Measurements from ENCODE around the gene TNRC18.
A peak's percentile ranks its signal among the peaks of the same experiment; 100 is the strongest.
"Not testable (repeated sequence)": the region's sequence is repeated elsewhere in the genome, so short reads cannot be mapped to it uniquely, and the experiment has no call there.

The TNRC18 gene

GRCh38 chr7:5423306-5423975 is at the start of gene TNRC18:
Gene TNRC18 (minus strand): TSS chr7:5423834. CDS start chr7:5421246, 2,588 bp downstream.
- DNase-seq: no peak

- DNase-seq: no peak
Measured at GRCh38 chr7:5472432-5473315, 49.0 kb upstream of the TNRC18 start.

- not testable (repeated sequence) for DNase-seq
Measured at GRCh38 chr7:5471623-5472022, 48.0 kb upstream of the TNRC18 start.

GRCh38 chr7:5470816-5471215 is 47.2 kb upstream of the TNRC18 start:
- no peak for DNase-seq

- no peak for DNase-seq
Measured at GRCh38 chr7:5470167-5470532, 46.5 kb upstream of the TNRC18 start.

- no peak for DNase-seq
Measured at GRCh38 chr7:5469375-5470166, 45.9 kb upstream of the TNRC18 start.

- DNase-seq: no peak
Measured at GRCh38 chr7:5467645-5468044, 44.0 kb upstream of the TNRC18 start.

GRCh38 chr7:5466551-5466950 is 42.9 kb upstream of the TNRC18 start:
- no peak for DNase-seq

GRCh38 chr7:5463031-5463430 is 39.4 kb upstream of the TNRC18 start:
- DNase-seq: no peak

- no peak for DNase-seq
Measured at GRCh38 chr7:5462216-5462615, 38.6 kb upstream of the TNRC18 start.

GRCh38 chr7:5458921-5459480 is 35.4 kb upstream of the TNRC18 start:
- no peak for DNase-seq

- no peak for DNase-seq
Measured at GRCh38 chr7:5457245-5457735, 33.7 kb upstream of the TNRC18 start.

- DNase-seq: no peak
Measured at GRCh38 chr7:5456409-5456808, 32.8 kb upstream of the TNRC18 start.

- no peak for DNase-seq
Measured at GRCh38 chr7:5455581-5456219, 32.1 kb upstream of the TNRC18 start.

- no peak for DNase-seq
Measured at GRCh38 chr7:5455175-5455574, 31.5 kb upstream of the TNRC18 start.

- DNase-seq: no peak
Measured at GRCh38 chr7:5454485-5454884, 30.9 kb upstream of the TNRC18 start.

GRCh38 chr7:5453566-5454075 is 30.0 kb upstream of the TNRC18 start:
- DNase-seq: no peak

GRCh38 chr7:5452937-5453540 is 29.4 kb upstream of the TNRC18 start:
- DNase-seq: no peak

GRCh38 chr7:5452470-5452899 is 28.9 kb upstream of the TNRC18 start:
- no peak for DNase-seq

- DNase-seq: no peak
Measured at GRCh38 chr7:5451391-5451790, 27.8 kb upstream of the TNRC18 start.

GRCh38 chr7:5450549-5451327 is 27.1 kb upstream of the TNRC18 start:
- DNase-seq: peak; percentile 28

Measured in stimulated activated CD4-positive, alpha-beta T cell treated with anti-CD3 and anti-CD28 coated beads, Interleukin-4, amount 100 ng/mL, for 24 hours (primary cell).